Body of pancreas (tissue), 4 donors: ENCODE data around the gene CDH22.

Source experiments
- CTCF ChIP-seq, 7 experiments: fragments of 450-650 bp in 4 of 7; fragments of 200-600 bp in 3 of 7; sonication (generic) in 3 of 7; IDR thresholded peaks; one replicate each; pipeline ENCODE4 v1.5.1; 2016 to 2019; ENCODE audit warnings: antibody characterized with exemption in 7 of 7
- POLR2A ChIP-seq, 3 donors: fragments of 450-650 bp; IDR thresholded peaks; one replicate each; pipeline ENCODE4 v1.6.1; 2016; ENCODE audit warnings: antibody characterized with exemption in 3 of 3, mild to moderate bottlenecking in 2 of 3

- TF ChIP-seq CTCF (IDR thresholded peaks at IDR 0.05) = no peak
- TF ChIP-seq POLR2A (IDR thresholded peaks at IDR 0.05) = no peak
Measured at GRCh38 chr20:46221256-46221833, 87.0 kb downstream of the CDH22 start.
